ENCODE data around the gene IMMP2L.

GRCh38 chr7:111104710-111105109 lies 457.6 kb downstream of the IMMP2L start:
- TF ChIP-seq, protein P1, sequence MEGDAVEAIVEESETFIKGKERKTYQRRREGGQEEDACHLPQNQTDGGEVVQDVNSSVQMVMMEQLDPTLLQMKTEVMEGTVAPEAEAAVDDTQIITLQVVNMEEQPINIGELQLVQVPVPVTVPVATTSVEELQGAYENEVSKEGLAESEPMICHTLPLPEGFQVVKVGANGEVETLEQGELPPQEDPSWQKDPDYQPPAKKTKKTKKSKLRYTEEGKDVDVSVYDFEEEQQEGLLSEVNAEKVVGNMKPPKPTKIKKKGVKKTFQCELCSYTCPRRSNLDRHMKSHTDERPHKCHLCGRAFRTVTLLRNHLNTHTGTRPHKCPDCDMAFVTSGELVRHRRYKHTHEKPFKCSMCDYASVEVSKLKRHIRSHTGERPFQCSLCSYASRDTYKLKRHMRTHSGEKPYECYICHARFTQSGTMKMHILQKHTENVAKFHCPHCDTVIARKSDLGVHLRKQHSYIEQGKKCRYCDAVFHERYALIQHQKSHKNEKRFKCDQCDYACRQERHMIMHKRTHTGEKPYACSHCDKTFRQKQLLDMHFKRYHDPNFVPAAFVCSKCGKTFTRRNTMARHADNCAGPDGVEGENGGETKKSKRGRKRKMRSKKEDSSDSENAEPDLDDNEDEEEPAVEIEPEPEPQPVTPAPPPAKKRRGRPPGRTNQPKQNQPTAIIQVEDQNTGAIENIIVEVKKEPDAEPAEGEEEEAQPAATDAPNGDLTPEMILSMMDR (IDR thresholded peaks at IDR 0.05; ENCODE audit: insufficient read depth, low read length, poor library complexity, severe bottlenecking): no peak
- no peak for TF ChIP-seq EZH2phosphoT487 (conservative IDR thresholded peaks at IDR 0.05; ENCODE audit: low read length)

Data from SU-DHL-6 (cell line).